ENCODE measurements around the gene FAM234B. TPM values are rescaled to one million over a fixed set of nuclear protein-coding genes. Genes with fewer than 3 reads are reported as not detected.
A peak's percentile ranks its signal among the peaks of the same experiment; 100 is the strongest.

Gene FAM234B
- total RNA-seq, 3 donors from 2014 or later (not counting 1 experiment from before 2014, with no cell fraction given): 5.5 to 8.7 (median 6.6) TPM

GRCh38 chr12:13100605-13100881 lies 56.4 kb downstream of the FAM234B start:
- no peak for ATAC-seq
- WGBS (ENCODE audit: insufficient coverage): 19% methylated on average over 6 of the region's 6 CpGs

GRCh38 chr12:13100882-13101769 lies 56.9 kb downstream of the FAM234B start:
- Histone ChIP-seq H3K4me1 (ENCODE audit: control insufficient read depth, insufficient read depth, low read length) (peaks cover 32% of the 10 kb centered on the region), H3K4me3 (ENCODE audit: low read length) (peak overlapping the region; percentile 50)
- ATAC-seq: peak; percentile 86 to 96 (median 91)

More at GRCh38 chr12:13100605-13100881, 56.4 kb downstream of the FAM234B start:
- peak overlapping the region; percentile 82 to 97 for H3K27ac Mint-ChIP-seq
- H3K9me3 ChIP-seq (ENCODE audit: control insufficient read depth, insufficient read depth, low read length): no peaks in the 10 kb centered on the region
- H3K27me3 Mint-ChIP-seq (ENCODE audit: low read depth in 2 of 2): peaks cover 0 to 5% of the 10 kb centered on the region in 2 donors
- no peak for DNase-seq
- H3K4me1 ChIP-seq (ENCODE audit: control insufficient read depth, insufficient read depth, low read length): peaks cover 32% of the 10 kb centered on the region
- H3K4me3 ChIP-seq (ENCODE audit: low read length): peak overlapping the region; percentile 50
- intact Hi-C loops (cut with micrococcal nuclease): loop anchor here (5.0 kb wide), 2 partner anchors 383 to 1672 kb away; partner anchors contain the start of gene CDKN1B
- no peaks in the 10 kb centered on the region for H3K9me3 Mint-ChIP-seq
- H3K36me3 ChIP-seq (ENCODE audit: control insufficient read depth, insufficient read depth, low read length): no peaks in the 10 kb centered on the region
- peak overlapping the region; percentile 89 for H3K27ac ChIP-seq (ENCODE audit: low read length)
- H3K27me3 ChIP-seq (ENCODE audit: control insufficient read depth, insufficient read depth, low read length): no peaks in the 10 kb centered on the region
- peaks cover 40 to 45% of the 10 kb centered on the region in 2 donors for H3K4me1 Mint-ChIP-seq
- TF ChIP-seq, protein P1, sequence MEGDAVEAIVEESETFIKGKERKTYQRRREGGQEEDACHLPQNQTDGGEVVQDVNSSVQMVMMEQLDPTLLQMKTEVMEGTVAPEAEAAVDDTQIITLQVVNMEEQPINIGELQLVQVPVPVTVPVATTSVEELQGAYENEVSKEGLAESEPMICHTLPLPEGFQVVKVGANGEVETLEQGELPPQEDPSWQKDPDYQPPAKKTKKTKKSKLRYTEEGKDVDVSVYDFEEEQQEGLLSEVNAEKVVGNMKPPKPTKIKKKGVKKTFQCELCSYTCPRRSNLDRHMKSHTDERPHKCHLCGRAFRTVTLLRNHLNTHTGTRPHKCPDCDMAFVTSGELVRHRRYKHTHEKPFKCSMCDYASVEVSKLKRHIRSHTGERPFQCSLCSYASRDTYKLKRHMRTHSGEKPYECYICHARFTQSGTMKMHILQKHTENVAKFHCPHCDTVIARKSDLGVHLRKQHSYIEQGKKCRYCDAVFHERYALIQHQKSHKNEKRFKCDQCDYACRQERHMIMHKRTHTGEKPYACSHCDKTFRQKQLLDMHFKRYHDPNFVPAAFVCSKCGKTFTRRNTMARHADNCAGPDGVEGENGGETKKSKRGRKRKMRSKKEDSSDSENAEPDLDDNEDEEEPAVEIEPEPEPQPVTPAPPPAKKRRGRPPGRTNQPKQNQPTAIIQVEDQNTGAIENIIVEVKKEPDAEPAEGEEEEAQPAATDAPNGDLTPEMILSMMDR (IDR thresholded peaks at IDR 0.05): no peak
- H3K4me3 Mint-ChIP-seq: peak overlapping the region; percentile 90
- no peaks in the 10 kb centered on the region for H3K36me3 Mint-ChIP-seq

DNA sequence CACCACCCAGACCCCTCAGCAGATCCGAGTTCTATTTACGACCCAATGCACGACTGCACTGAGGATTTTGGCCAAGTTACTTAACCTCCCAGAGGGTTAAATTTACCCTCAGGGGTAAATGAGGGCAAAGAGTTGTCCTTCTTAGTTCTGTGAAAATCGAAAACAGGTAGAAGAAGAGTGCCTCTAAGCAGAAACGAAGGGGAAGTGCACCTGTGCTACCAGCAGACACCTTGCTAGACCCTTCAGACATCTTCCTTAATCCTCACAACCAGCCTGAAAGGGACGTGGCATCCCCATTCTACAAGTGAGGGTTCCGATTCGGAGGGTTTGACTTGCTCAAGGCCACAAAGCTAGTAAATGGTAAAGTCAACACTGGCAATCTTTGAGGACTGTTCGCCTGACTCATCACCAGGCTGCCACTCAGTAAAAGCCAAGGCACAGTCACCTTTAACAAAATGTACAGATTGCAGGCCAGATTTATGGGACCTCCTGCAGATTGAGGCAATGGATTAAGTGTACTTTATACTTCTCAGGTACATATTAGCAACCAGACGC lies 57.7 kb downstream of the FAM234B start:
- H3K9me3 ChIP-seq (ENCODE audit: control insufficient read depth, insufficient read depth, low read length): no peaks in the 10 kb centered on the region
- Mint-ChIP-seq H3K27me3 (ENCODE audit: low read depth in 2 of 2) (peaks cover 0 to 5% of the 10 kb centered on the region in 2 donors), H3K9me3 (no peaks in the 10 kb centered on the region), H3K4me1 (peaks cover 40 to 45% of the 10 kb centered on the region in 2 donors), H3K27ac (peak overlapping the region; percentile 82 to 97), H3K36me3 (no peaks in the 10 kb centered on the region), H3K4me3 (peak overlapping the region; percentile 90)
- H3K4me1 ChIP-seq (ENCODE audit: control insufficient read depth, insufficient read depth, low read length): peaks cover 32% of the 10 kb centered on the region
- H3K27me3 ChIP-seq (ENCODE audit: control insufficient read depth, insufficient read depth, low read length): no peaks in the 10 kb centered on the region
- DNase-seq (peak; percentile 32 to 50), ATAC-seq (no peak)
- H3K36me3 ChIP-seq (ENCODE audit: control insufficient read depth, insufficient read depth, low read length): no peaks in the 10 kb centered on the region
- peak overlapping the region; percentile 90 for H3K27ac ChIP-seq (ENCODE audit: low read length)
- H3K4me3 ChIP-seq (ENCODE audit: low read length): peak overlapping the region; percentile 47
- WGBS (ENCODE audit: insufficient coverage): 67% methylated on average over 7 of the region's 10 CpGs
- intact Hi-C loops (cut with micrococcal nuclease): loop anchor here (5.0 kb wide), 2 partner anchors 385 to 1670 kb away; partner anchors contain the start of gene CDKN1B
- TF ChIP-seq, protein P1 (IDR thresholded peaks at IDR 0.05): no peak

More at GRCh38 chr12:13100882-13101769, 56.9 kb downstream of the FAM234B start:
- Histone ChIP-seq H3K27ac (ENCODE audit: low read length) (peak overlapping the region; percentile 90), H3K9me3 (ENCODE audit: control insufficient read depth, insufficient read depth, low read length) (no peaks in the 10 kb centered on the region), H3K36me3 (ENCODE audit: control insufficient read depth, insufficient read depth, low read length) (no peaks in the 10 kb centered on the region), H3K27me3 (ENCODE audit: control insufficient read depth, insufficient read depth, low read length) (no peaks in the 10 kb centered on the region)
- Mint-ChIP-seq H3K9me3 (no peaks in the 10 kb centered on the region), H3K27me3 (ENCODE audit: low read depth in 2 of 2) (peaks cover 0 to 5% of the 10 kb centered on the region in 2 donors), H3K27ac (peak overlapping the region; percentile 82 to 97), H3K4me3 (peak overlapping the region; percentile 90), H3K36me3 (no peaks in the 10 kb centered on the region), H3K4me1 (peaks cover 40 to 45% of the 10 kb centered on the region in 2 donors)
- WGBS (ENCODE audit: insufficient coverage): 3% methylated on average over 79 of the region's 79 CpGs
- intact Hi-C loops (cut with micrococcal nuclease): loop anchor here (5.0 kb wide), 2 partner anchors 384 to 1671 kb away; partner anchors contain the start of gene CDKN1B
- DNase-seq: peak; percentile 96 to 97
- TF ChIP-seq, protein P1 (IDR thresholded peaks at IDR 0.05): no peak
